HepG2 (cell line): ENCODE data around the gene KIF26B. TPM values are rescaled to one million over a fixed set of nuclear protein-coding genes. Genes with fewer than 3 reads are reported as not detected.
A peak's percentile ranks its signal among the peaks of the same experiment; 100 is the strongest.

ENCODE experiments used
- ATAC-seq: fragments of 200-7000 bp; cut with Tn5 transposase; 3 replicates; pipeline ENCODE4 v1.9.1; 2020; ENCODE audit warnings: mild to moderate bottlenecking, moderate library complexity
- BruUV-seq: library from RNA; stranded (reverse); fragments of 400-500 nt; replicated peaks from 2 replicates; lab custom pipeline; 2021; lab: Mats Ljungman, UMichigan
- CTCF ChIA-PET: fragments of 300-600 bp; formaldehyde crosslinking; extraction: SDS; loops from one replicate; lab custom pipeline; 2021; ENCODE audit warnings: low total read pairs, inconsistent platforms, low intra/inter-chr PET ratio; lab: Yijun Ruan, JAX
- POLR2A ChIA-PET: fragments of 350-600 bp; sonication (Branson Sonifier 250); formaldehyde crosslinking; loops from one replicate; lab custom pipeline; 2020; ENCODE audit warnings: antibody characterized with exemption, inconsistent platforms; lab: Yijun Ruan, JAX
- DNase-seq: peaks from one replicate; pipeline ENCODE4 v3.0.0-alpha.2; 2015; ENCODE audit warnings: low spot score
- FAIRE-seq: peaks from 3 replicates; lab custom pipeline; 2011; peaks lifted over from hg19 to GRCh38; lab: Jason Lieb, UNC
- H2AFZ ChIP-seq: one replicate; pipeline ENCODE4 v1.6.1; 2011; ENCODE audit warnings: low read length, inconsistent platforms
- H3K27ac ChIP-seq: fragments of 300-600 bp; 3 replicates; pipeline ENCODE4 v1.8.0; 2011; ENCODE audit warnings: mixed run types, mild to moderate bottlenecking, mixed read lengths, low read length, inconsistent platforms; ENCODE audit not compliant: insufficient read depth; ENCODE audit errors: extremely low read length
- H3K27me3 ChIP-seq, 2 experiments: fragments of 200-600 bp in 1 of 2; 2 replicates in 1 of 2; 3 replicates in 1 of 2; pipeline versions ENCODE4 v1.6.0 to v1.8.0; 2011; ENCODE audit warnings: low read length in 2 of 2, mild to moderate bottlenecking in 2 of 2, moderate library complexity in 2 of 2, inconsistent platforms in 1 of 2; ENCODE audit not compliant: insufficient read depth in 2 of 2, control insufficient read depth in 1 of 2
- H3K36me3 ChIP-seq, 2 experiments: fragments of 200-600 bp in 1 of 2; replicated peaks in 1 of 2; 2 replicates in 1 of 2; 3 replicates in 1 of 2; pipeline versions ENCODE4 v1.5.1 to v1.8.0; 2011; ENCODE audit warnings: low read length in 2 of 2, inconsistent platforms in 1 of 2; ENCODE audit not compliant: insufficient read depth in 2 of 2, control insufficient read depth in 1 of 2
- H3K4me1 ChIP-seq: 2 replicates; pipeline ENCODE4 v1.5.1; 2012; ENCODE audit warnings: low read length, inconsistent platforms; ENCODE audit not compliant: insufficient read depth
- H3K4me2 ChIP-seq: 2 replicates; pipeline ENCODE4 v1.6.0; 2011; ENCODE audit warnings: low read depth, low read length, inconsistent platforms
- H3K4me3 ChIP-seq, 3 experiments: fragments of 200-600 bp in 1 of 3; sonication (generic), shearing (Covaris generic) in 1 of 3; replicated peaks in 1 of 3; 2 replicates each; pipeline ENCODE4 v1.5.1; 2011 to 2016; ENCODE audit warnings: low read length in 3 of 3, inconsistent platforms in 2 of 3, low read depth in 2 of 3, mild to moderate bottlenecking in 2 of 3, control low read depth in 1 of 3, mixed read lengths in 1 of 3; ENCODE audit not compliant: insufficient read depth in 1 of 3
- H3K79me2 ChIP-seq: one replicate; pipeline ENCODE4 v1.6.1; 2011; ENCODE audit warnings: low read length, inconsistent platforms; ENCODE audit not compliant: insufficient read depth
- H3K9ac ChIP-seq: 2 replicates; pipeline ENCODE4 v1.6.0; 2011; ENCODE audit warnings: mild to moderate bottlenecking, low read depth, low read length, inconsistent platforms; ENCODE audit not compliant: insufficient read depth
- H3K9me3 ChIP-seq: 2 replicates; pipeline ENCODE4 v1.5.1; 2012; ENCODE audit warnings: mild to moderate bottlenecking, low read length
- H4K20me1 ChIP-seq: 2 replicates; pipeline ENCODE4 v1.6.0; 2011; ENCODE audit warnings: inconsistent platforms, mild to moderate bottlenecking, low read length, moderate library complexity; ENCODE audit not compliant: insufficient read depth
- HNRNPLL ChIP-seq: fragments of 200-400 bp; formaldehyde crosslinking; IDR thresholded peaks from 2 replicates; pipeline ENCODE4 v1.6.1; 2017; ENCODE audit warnings: mild to moderate bottlenecking, low read depth, low read length; ENCODE audit not compliant: poor library complexity, severe bottlenecking
- MAFF ChIP-seq: IDR thresholded peaks from 2 replicates; pipeline ENCODE4 v1.6.1; 2011; ENCODE audit warnings: low read depth, low read length, improper control_type of control experiment
- MAFK ChIP-seq, 2 experiments: IDR thresholded peaks in 1 of 2; conservative IDR thresholded peaks in 1 of 2; 2 replicates each; pipeline ENCODE4 v1.6.1; 2011; ENCODE audit warnings: improper control_type of control experiment in 2 of 2, low read length in 2 of 2
- MTF1 ChIP-seq: sonication (generic); formaldehyde crosslinking; IDR thresholded peaks from 2 replicates; pipeline ENCODE4 v1.5.0; 2020; ENCODE audit warnings: missing genetic modification reagents
- RELA ChIP-seq: sonication (generic); formaldehyde crosslinking; IDR thresholded peaks from 2 replicates; pipeline ENCODE4 v1.4.0; 2020; ENCODE audit warnings: missing genetic modification reagents
- SSRP1 ChIP-seq: IDR thresholded peaks from 2 replicates; pipeline ENCODE4 v1.6.1; 2016; ENCODE audit warnings: control low read depth
- ZNF24 ChIP-seq: fragments of 450-650 bp; IDR thresholded peaks from 2 replicates; pipeline ENCODE4 v1.6.1; 2017; ENCODE audit warnings: antibody characterized with exemption, mild to moderate bottlenecking
- ZNF468 ChIP-seq: sonication (generic); formaldehyde crosslinking; IDR thresholded peaks from 2 replicates; pipeline ENCODE4 v1.8.0; 2022; ENCODE audit warnings: mild to moderate bottlenecking, moderate library complexity, missing genetic modification reagents
- ZNF7 ChIP-seq: IDR thresholded peaks from 2 replicates; pipeline ENCODE4 v1.6.1; 2016; ENCODE audit warnings: missing biosample characterization, missing genetic modification reagents
- ZNF710 ChIP-seq: sonication (generic); formaldehyde crosslinking; IDR thresholded peaks from 2 replicates; pipeline ENCODE4 v1.5.0; 2020; ENCODE audit warnings: mild to moderate bottlenecking, missing genetic modification reagents, borderline replicate concordance
- ZNF850 ChIP-seq: sonication (generic); formaldehyde crosslinking; conservative IDR thresholded peaks from 2 replicates; pipeline ENCODE4 v1.9.0; 2021; ENCODE audit warnings: mild to moderate bottlenecking, missing genetic modification reagents
- in situ Hi-C: cut with HindIII; loops from 2 replicates; pipeline ENCODE4 v1.10.0; 2017; ENCODE audit warnings: low pct_unique_long_range_greater_than_20kb; ENCODE audit not compliant: extremely low pct_ligation_motif_present
- intact Hi-C: fragments of 100-400 bp; cut with micrococcal nuclease; formaldehyde crosslinking; loops from one replicate; pipeline ENCODE4 v1.10.0; 2022; ENCODE audit not compliant: unreplicated experiment
- polyA plus RNA-seq, 8 experiments: library from polyadenylated mRNA; depleted of rRNA in 3 of 8; stranded (reverse) in 7 of 8; unstranded in 1 of 8; fragments of >200 nt; fragmentation: Illumina TruSeq in 4 of 8; extraction: Trizol in 4 of 8; gene quantifications; 2 replicates each; pipeline versions ENCODE4 v1.2.1 to v1.2.3, GENCODE V29; 2011 to 2016; ENCODE audit warnings: low read depth in 4 of 8, missing spikeins in 1 of 8, mixed read lengths in 1 of 8; ENCODE audit not compliant: insufficient read depth in 1 of 8
- total RNA-seq, 5 experiments: library from RNA; depleted of rRNA; stranded (reverse); fragments of >200 nt; fragmentation: Illumina TruSeq; extraction: Trizol; gene quantifications; 2 replicates each; pipeline ENCODE4 v1.2.3, GENCODE V29; 2016; ENCODE audit warnings: low read depth in 1 of 5
- TF ChIP-seq, protein P1 (sequence below): sonication (generic); formaldehyde crosslinking; IDR thresholded peaks from 2 replicates; pipeline ENCODE4 v1.8.0; 2022; ENCODE audit warnings: mild to moderate bottlenecking, missing genetic modification reagents; ENCODE audit not compliant: insufficient replicate concordance
- TF ChIP-seq, protein P2 (sequence below), 2 experiments: sonication (generic) in 1 of 2; formaldehyde crosslinking in 1 of 2; IDR thresholded peaks; 2 replicates each; pipeline versions ENCODE4 v1.4.0 to v1.6.1; 2016 to 2020; ENCODE audit warnings: borderline replicate concordance in 1 of 2, low read depth in 1 of 2, mild to moderate bottlenecking in 1 of 2, missing genetic modification reagents in 1 of 2

KIF26B gene
- total and polyA plus RNA-seq, 2 of the 13 experiments (the other 11 are each of a cell fraction or from before 2014, with no cell fraction given) = 0.08 to 0.09 TPM

GRCh38 chr1:245266105-245266504, 111.3 kb downstream of the KIF26B start:
- ATAC-seq = no peak
- no peaks in the 10 kb centered on the region for H3K4me1 ChIP-seq
- TF ChIP-seq MTF1 (CRISPR knock-in tag) = no peak
- TF ChIP-seq RELA = no peak
- TF ChIP-seq ZNF7 = peak; percentile 17; the same call in 1 of the 2 replicates
- no peak for TF ChIP-seq SSRP1 (CRISPR knock-in tag)
- no peak for TF ChIP-seq ZNF710 (CRISPR knock-in tag)
- TF ChIP-seq ZNF468 (CRISPR knock-in tag) = no peak
- TF ChIP-seq, protein P1, sequence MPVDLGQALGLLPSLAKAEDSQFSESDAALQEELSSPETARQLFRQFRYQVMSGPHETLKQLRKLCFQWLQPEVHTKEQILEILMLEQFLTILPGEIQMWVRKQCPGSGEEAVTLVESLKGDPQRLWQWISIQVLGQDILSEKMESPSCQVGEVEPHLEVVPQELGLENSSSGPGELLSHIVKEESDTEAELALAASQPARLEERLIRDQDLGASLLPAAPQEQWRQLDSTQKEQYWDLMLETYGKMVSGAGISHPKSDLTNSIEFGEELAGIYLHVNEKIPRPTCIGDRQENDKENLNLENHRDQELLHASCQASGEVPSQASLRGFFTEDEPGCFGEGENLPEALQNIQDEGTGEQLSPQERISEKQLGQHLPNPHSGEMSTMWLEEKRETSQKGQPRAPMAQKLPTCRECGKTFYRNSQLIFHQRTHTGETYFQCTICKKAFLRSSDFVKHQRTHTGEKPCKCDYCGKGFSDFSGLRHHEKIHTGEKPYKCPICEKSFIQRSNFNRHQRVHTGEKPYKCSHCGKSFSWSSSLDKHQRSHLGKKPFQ (CRISPR knock-in tag) = no peak
- no peak for TF ChIP-seq ZNF850
- TF ChIP-seq ZNF24 = no peak
- peak; percentile 31 to 62; a peak in 3 of 4 replicates for TF ChIP-seq MAFK (conservative IDR thresholded peaks at IDR 0.05 in 1 of 2, IDR thresholded peaks at IDR 0.05 in 1 of 2; ENCODE audit: low read length in 2 of 2)
- no peak for TF ChIP-seq HNRNPLL
- TF ChIP-seq, protein P2, sequence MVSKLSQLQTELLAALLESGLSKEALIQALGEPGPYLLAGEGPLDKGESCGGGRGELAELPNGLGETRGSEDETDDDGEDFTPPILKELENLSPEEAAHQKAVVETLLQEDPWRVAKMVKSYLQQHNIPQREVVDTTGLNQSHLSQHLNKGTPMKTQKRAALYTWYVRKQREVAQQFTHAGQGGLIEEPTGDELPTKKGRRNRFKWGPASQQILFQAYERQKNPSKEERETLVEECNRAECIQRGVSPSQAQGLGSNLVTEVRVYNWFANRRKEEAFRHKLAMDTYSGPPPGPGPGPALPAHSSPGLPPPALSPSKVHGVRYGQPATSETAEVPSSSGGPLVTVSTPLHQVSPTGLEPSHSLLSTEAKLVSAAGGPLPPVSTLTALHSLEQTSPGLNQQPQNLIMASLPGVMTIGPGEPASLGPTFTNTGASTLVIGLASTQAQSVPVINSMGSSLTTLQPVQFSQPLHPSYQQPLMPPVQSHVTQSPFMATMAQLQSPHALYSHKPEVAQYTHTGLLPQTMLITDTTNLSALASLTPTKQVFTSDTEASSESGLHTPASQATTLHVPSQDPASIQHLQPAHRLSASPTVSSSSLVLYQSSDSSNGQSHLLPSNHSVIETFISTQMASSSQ (IDR thresholded peaks at IDR 0.05; ENCODE audit: low read depth) = no peak
- TF ChIP-seq, protein P2 (CRISPR knock-in tag; IDR thresholded peaks at IDR 0.05; ENCODE audit: borderline replicate concordance) = no peak
- TF ChIP-seq MAFF = peak; percentile 28; the same call in 1 of the 2 replicates
- DNase-seq = no peak
- intact Hi-C loops (no loop called here), in situ Hi-C loops (no loop called here)
- H3K27me3 ChIP-seq = peaks cover 0 to 10% of the 10 kb centered on the region in 2 experiments; a peak in 2 of 5 replicates
- no peaks in the 10 kb centered on the region for H4K20me1 ChIP-seq
- H3K9ac ChIP-seq = no peak overlapping the region
- FAIRE-seq = no peak
- no peak overlapping the region for H3K27ac ChIP-seq
- no peak overlapping the region for H2AFZ ChIP-seq
- POLR2A ChIA-PET = no interaction called here
- H3K79me2 ChIP-seq = no peaks in the 10 kb centered on the region
- H3K36me3 ChIP-seq = no peaks in the 10 kb centered on the region
- no peak overlapping the region for H3K4me2 ChIP-seq
- no peaks in the 10 kb centered on the region for H3K9me3 ChIP-seq
- no TSS peak for BruUV-seq
- CTCF ChIA-PET = no interaction called here
- no peak overlapping the region for H3K4me3 ChIP-seq
